ENCODE results near the gene OVOL1. TPM values are rescaled to one million over a fixed set of nuclear protein-coding genes. Genes with fewer than 3 reads are reported as not detected.

OVOL1 gene
- total RNA-seq, 2 experiments from 2014 or later: 0.14 to 0.17 TPM

DNA sequence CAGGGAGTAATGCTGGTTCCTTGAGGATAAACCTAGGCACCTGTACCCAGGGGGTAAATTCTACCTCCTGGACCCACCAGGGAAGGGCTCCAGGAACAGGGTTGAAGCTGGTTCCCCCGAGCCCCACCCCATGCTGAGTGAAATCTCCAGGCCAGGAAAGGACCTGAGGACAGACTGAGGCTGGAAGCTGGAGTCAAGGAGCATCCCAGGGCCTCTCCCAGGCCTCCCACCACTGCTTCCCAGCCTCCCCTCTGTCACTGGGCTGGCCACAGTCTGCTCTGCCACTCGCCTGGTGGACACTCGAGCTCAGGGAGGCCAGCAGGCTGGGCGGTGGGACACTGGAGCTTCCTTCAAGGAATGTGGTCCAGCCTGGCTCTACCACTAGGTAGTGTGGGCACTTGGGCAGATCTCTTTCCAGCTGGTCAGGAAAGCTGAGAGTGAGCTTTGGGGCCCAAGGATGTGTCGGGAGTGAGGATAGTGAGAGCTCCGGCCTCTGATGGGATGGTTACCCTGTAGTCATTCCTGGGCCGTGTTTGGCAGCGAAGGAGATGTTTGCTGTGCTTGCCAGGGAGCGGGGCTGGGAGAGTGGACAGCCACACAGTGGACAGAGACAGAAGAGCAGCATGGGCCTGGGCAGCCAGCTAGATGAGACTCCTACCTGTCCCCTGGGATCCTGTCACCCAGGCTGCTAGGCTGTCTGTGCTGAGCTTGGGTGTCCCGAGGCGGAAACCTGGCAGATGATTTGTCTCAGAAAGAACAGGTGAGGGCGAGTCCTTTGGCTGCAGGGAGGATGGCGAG lies 3.4 kb downstream of the OVOL1 start:
- DNase-seq (no peak), ATAC-seq (ENCODE audit: low read depth) (no peak)
- Mint-ChIP-seq H3K9me3 (no peaks in the 10 kb centered on the region), H3K27ac (peak overlapping the region; percentile 68), H3K36me3 (peaks cover 1% of the 10 kb centered on the region), H3K4me3 (no peak overlapping the region), H3K27me3 (peaks cover 37% of the 10 kb centered on the region), H3K4me1 (peaks cover 21% of the 10 kb centered on the region)
- POLR2A ChIA-PET: interaction anchor here (0.8 to 3.2 kb wide), 2 partner anchors 10 to 14 kb away, joined by 3 to 15 read pairs; partner anchors contain the start of gene AP5B1

DNA sequence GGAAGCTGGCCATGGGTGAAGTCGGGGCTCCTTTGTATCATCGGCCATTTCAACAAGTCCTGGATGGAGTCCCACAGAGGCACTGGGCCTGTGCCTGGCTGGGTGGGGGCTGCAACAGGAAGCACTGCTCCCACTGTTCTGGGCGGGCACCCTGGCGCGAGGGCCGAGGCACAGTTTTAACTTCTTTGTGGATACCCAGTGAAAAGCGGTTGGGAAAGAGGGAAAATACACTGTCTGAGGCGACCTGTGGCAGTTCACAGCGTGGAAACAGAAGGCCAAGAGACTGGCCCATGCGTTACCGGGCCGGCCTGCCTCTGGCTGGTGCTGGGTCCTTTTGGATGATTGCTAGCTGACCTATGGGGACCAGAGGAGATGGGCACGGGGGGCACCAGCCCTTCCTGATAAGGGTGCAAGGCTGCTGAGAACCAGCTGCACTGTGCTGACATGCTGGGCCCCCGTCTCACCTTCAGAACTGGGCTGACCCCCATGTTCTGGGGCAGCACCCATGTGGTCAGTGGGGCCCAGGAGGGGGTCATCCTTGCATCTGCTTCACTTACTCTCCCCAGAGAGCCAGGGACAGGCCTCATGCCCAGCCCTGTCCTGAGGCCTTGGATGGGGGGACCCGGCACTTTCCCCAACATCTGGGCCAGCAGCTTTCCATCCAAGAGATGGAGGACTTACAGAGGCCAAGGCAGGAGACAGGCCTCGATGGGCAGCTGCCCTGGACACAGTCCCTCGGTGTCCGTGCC lies 4.2 kb downstream of the OVOL1 start:
- ATAC-seq (ENCODE audit: low read depth) (no peak), DNase-seq (no peak)
- H3K27ac Mint-ChIP-seq: peak overlapping the region; percentile 68
- peaks cover 21% of the 10 kb centered on the region for H3K4me1 Mint-ChIP-seq
- POLR2A ChIA-PET: interaction anchor here (0.8 to 3.2 kb wide), 5 partner anchors 11 to 99 kb away, joined by 3 to 15 read pairs (median 4); partner anchors contain the start of genes AP5B1 and CCDC85B
- H3K4me3 Mint-ChIP-seq: no peak overlapping the region
- H3K36me3 Mint-ChIP-seq: peaks cover 1% of the 10 kb centered on the region
- H3K27me3 Mint-ChIP-seq: peaks cover 30% of the 10 kb centered on the region
- H3K9me3 Mint-ChIP-seq: no peaks in the 10 kb centered on the region

DNA sequence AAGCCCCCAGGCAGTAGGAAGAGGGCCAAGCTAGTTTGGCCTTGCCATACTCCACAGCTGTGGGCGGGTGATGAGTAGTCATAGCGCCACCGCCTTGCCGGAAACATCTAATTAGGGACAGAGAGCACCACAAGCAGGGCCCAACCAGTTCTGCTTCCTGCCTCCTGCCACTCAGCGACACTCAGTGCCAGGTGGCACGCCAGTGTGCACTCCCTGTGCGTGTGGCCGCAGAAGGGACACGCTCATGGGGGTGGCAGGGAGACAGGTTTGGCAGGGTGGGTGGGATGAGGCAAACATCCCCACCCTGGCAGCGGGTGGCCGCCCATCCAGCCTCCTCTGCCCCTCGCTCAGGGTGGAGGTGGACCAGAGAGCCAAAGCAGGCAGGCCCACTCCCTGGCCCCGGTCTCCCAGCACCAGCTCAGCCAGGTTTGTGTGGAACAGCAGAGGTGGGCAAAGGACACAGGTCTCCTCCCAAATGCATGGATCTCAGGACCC lies 4.9 kb downstream of the OVOL1 start:
- ATAC-seq (ENCODE audit: low read depth) (peak; percentile 95), DNase-seq (peak; percentile 61)
- peaks cover 28% of the 10 kb centered on the region for H3K27me3 Mint-ChIP-seq
- no peaks in the 10 kb centered on the region for H3K9me3 Mint-ChIP-seq
- H3K4me1 Mint-ChIP-seq: peaks cover 24% of the 10 kb centered on the region
- peak overlapping the region; percentile 30 for H3K4me3 Mint-ChIP-seq
- peak overlapping the region; percentile 78 for H3K27ac Mint-ChIP-seq
- H3K36me3 Mint-ChIP-seq: peaks cover 1% of the 10 kb centered on the region
- POLR2A ChIA-PET: interaction anchor here (0.9 to 3.2 kb wide), 5 partner anchors 10 to 98 kb away, joined by 3 to 15 read pairs (median 4); partner anchors contain the start of genes AP5B1 and CCDC85B

DNA sequence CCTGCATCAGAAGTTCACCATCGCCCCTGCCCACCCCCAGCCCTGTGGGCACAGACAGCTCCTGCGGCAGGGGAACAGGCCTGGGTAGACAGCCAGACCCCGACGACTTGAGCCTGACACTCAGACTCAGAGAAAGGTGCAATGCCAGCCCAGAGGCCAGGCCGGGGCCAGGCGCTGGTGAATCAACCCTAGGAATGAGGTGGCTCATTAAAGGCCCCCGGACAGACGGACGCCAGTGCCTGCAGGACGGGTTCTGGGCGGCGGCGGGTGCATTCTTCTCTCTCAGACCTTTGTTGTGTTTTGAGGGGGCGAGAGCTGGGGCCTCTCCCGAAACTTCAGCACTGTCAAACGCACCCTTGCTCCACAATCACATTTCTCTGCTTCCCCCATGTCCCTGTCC lies 5.6 kb downstream of the OVOL1 start:
- peaks cover 24% of the 10 kb centered on the region for H3K27me3 Mint-ChIP-seq
- H3K4me3 Mint-ChIP-seq: no peak overlapping the region
- peaks cover 1% of the 10 kb centered on the region for H3K36me3 Mint-ChIP-seq
- H3K27ac Mint-ChIP-seq: peak overlapping the region; percentile 78
- no peaks in the 10 kb centered on the region for H3K9me3 Mint-ChIP-seq
- POLR2A ChIA-PET: interaction anchor here (1.0 to 3.2 kb wide), 3 partner anchors 12 to 98 kb away, joined by 4 to 15 read pairs (median 7); partner anchors contain the start of genes AP5B1 and CCDC85B
- DNase-seq (no peak), ATAC-seq (ENCODE audit: low read depth) (no peak)
- H3K4me1 Mint-ChIP-seq: peaks cover 22% of the 10 kb centered on the region

DNA sequence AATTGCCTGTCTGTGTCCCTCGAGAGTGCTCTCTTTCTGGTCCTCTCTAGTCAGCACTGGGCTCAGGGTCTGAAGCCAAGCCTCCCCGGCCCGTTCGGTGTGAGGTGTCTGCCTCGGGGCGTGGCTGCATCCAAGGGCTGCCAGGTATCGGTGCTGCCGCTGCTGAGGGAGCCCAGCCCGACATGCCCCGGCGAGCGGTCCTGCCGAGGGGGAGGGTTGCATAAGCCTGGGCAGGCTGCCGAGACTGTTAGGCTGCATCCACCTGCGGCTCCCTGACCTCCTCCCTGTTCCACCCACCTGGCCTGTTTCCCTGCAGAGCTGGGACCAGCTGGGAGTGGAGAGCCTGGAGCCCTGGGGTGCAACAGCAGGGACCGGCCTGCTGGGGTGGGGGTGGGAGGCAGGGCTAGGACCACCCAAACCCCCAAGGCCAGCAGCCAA lies 6.3 kb downstream of the OVOL1 start:
- POLR2A ChIA-PET: no interaction called here

DNA sequence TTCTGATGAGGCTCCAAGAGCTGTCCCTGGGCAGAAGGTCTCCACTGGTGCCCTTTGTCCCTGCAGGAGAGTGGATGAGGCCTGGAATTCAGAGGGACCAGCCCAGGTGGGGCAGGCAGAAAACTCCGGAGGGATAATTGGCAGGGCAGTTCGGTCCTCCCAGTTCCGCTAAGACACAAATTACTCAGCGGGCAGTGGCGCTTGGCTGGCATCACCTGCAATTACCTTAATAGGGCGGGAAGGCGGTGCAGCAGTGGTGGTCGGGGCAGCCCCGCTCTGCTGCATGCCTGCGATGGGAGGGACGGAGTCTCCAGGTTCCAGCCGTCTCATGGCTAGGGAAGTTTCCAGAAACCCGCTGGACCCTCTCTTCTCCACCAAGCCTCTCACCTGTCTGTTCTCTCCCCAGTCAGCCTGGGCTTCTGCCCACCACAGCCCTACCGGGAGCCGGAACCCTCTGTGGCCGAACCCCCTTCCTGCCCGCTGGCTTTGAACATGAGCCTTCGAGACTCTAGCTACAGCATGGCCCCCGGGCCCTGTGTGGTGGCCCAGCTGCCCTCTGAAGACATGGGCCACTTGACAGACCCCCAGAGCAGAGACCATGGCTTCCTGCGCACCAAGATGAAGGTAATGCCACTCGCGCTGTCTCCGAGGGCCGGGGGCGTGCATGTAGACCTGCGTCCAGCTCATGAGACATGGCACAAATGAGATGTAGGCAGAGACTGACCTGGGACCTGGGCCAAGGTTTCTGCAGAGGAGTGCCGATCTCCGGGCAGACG lies 7.0 kb downstream of the OVOL1 start:
- ATAC-seq (ENCODE audit: low read depth): no peak
- POLR2A ChIA-PET: no interaction called here
- H3K27ac Mint-ChIP-seq: no peak overlapping the region

More for the DNA sequence above, 6.3 kb downstream of the OVOL1 start:
- Mint-ChIP-seq H3K9me3 (no peaks in the 10 kb centered on the region), H3K36me3 (no peaks in the 10 kb centered on the region), H3K27ac (no peak overlapping the region), H3K27me3 (peaks cover 21% of the 10 kb centered on the region), H3K4me3 (no peak overlapping the region), H3K4me1 (peaks cover 19% of the 10 kb centered on the region)
- ATAC-seq (ENCODE audit: low read depth) (no peak), DNase-seq (no peak)

DNA sequence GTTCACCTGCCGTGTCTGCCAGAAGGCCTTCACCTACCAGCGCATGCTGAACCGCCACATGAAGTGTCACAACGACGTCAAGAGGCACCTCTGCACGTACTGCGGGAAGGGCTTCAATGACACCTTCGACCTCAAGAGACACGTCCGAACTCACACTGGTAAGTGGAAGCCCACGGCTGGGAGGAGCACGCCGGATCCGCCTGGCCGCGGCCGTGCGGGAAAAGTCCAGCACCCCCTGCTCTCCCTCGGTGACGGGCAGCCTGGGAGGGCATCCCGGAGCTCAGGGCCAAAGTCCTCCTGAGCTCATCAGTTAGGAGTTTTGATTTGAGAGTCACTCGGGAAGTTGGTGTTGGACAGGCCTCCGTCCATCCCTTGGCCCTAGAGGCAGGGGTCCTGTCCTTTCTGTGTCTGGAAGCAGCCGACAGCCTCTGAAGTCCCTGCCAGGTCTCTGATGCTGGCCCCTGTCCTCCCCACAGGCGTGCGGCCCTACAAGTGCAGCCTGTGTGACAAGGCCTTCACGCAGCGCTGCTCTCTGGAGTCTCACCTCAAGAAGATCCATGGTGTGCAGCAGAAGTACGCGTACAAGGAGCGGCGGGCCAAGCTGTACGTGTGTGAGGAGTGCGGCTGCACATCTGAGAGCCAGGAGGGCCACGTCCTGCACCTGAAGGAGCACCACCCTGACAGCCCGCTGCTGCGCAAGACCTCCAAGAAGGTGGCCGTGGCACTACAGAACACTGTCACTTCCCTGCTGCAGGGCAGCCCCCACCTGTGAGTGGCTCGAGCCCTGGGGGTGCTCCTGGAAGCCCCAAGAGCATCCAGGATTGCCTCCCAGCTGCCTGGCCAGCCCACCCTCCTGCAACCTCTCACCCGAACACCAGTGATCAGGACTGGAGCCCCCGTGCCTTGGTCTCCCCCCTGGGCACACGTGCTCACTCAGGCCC lies 8.0 kb downstream of the OVOL1 start:
- Mint-ChIP-seq H3K27me3 (peaks cover 12% of the 10 kb centered on the region), H3K36me3 (no peaks in the 10 kb centered on the region), H3K4me3 (no peak overlapping the region), H3K9me3 (no peaks in the 10 kb centered on the region), H3K27ac (peak overlapping the region; percentile 34), H3K4me1 (peaks cover 26% of the 10 kb centered on the region)
- no peak for DNase-seq
- POLR2A ChIA-PET: no interaction called here
- ATAC-seq (ENCODE audit: low read depth): no peak

More for the DNA sequence above, 7.0 kb downstream of the OVOL1 start:
- peaks cover 16% of the 10 kb centered on the region for H3K27me3 Mint-ChIP-seq
- H3K9me3 Mint-ChIP-seq: no peaks in the 10 kb centered on the region
- H3K4me1 Mint-ChIP-seq: peaks cover 22% of the 10 kb centered on the region
- H3K4me3 Mint-ChIP-seq: no peak overlapping the region
- H3K36me3 Mint-ChIP-seq: no peaks in the 10 kb centered on the region
- no peak for DNase-seq

DNA sequence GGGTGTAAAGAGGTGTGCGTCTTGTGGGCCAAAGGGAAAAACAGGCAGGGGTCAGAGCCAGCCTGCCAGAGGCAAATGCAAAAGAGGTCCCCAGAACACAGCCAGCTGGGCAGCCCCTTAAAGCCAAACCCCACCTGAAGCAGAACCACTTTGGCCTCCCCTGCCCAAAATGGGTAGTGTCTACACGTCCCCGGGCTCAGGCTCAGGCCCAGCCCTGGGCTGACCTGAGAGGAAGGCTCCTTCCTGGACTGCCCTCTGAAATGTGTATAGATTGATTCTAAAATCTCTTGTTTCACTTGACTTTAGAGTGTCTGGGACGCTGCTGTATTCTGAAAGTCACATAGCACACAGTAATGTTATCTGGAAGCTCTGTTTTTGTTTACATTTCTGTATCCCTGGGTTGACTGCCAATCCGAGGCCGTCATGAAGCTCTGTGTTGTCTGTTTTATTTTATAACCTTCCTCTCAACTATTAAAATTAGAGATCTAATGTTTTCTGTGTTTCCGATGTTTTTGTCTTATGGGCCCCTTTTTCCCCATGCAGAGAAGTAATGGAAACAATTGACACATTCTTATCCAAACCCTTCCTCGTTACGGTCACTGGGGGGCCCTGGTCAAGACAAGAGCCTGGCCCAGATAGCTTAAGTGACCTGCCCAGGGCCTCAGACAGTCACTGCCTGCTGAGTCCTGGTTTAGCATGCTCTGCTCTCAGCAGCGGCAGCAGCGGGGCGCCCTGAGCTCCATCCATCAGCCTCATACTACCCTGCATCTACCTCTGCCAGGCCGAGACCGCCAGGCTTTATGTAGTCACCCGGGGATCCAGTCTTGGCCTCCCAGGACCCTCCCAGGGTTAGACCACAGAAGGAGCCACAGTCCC lies 10.1 kb downstream of the OVOL1 start:
- Mint-ChIP-seq H3K27me3 (peaks cover 10% of the 10 kb centered on the region), H3K4me1 (peaks cover 19% of the 10 kb centered on the region), H3K27ac (peak overlapping the region; percentile 43), H3K36me3 (no peaks in the 10 kb centered on the region), H3K4me3 (no peak overlapping the region), H3K9me3 (no peaks in the 10 kb centered on the region)
- no peak for DNase-seq
- POLR2A ChIA-PET: interaction anchor here (1.0 kb wide), 1 partner anchor 10 kb away, joined by 3 read pairs; no protein-coding TSS in a partner anchor
- no peak for ATAC-seq (ENCODE audit: low read depth)

DNA sequence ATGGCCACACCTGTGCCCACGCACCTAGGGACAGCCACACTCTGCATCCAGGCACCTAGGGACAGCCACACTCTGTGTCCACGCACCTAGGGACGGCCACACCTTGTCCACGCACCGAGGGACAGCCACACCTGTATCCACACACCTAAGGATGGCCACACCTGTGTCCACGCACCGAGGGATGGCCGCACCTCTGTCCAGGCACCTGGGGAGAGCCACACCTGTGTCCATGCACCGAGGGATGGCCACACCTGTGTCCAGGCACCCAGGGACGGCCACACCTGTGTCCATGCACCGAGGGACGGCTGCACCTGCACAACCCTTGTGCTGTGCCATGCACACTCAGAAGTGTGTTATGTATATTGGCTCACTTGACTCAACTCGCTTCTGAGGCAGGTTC lies 10.8 kb downstream of the OVOL1 start:
- H3K36me3 Mint-ChIP-seq: no peaks in the 10 kb centered on the region
- peaks cover 18% of the 10 kb centered on the region for H3K4me1 Mint-ChIP-seq
- H3K9me3 Mint-ChIP-seq: no peaks in the 10 kb centered on the region
- peaks cover 10% of the 10 kb centered on the region for H3K27me3 Mint-ChIP-seq
- ATAC-seq (ENCODE audit: low read depth) (no peak), DNase-seq (no peak)
- H3K27ac Mint-ChIP-seq: no peak overlapping the region
- H3K4me3 Mint-ChIP-seq: no peak overlapping the region
- POLR2A ChIA-PET: interaction anchor here (0.7 to 1.0 kb wide), 2 partner anchors 9 to 18 kb away, joined by 3 to 4 read pairs; no protein-coding TSS in a partner anchor

DNA sequence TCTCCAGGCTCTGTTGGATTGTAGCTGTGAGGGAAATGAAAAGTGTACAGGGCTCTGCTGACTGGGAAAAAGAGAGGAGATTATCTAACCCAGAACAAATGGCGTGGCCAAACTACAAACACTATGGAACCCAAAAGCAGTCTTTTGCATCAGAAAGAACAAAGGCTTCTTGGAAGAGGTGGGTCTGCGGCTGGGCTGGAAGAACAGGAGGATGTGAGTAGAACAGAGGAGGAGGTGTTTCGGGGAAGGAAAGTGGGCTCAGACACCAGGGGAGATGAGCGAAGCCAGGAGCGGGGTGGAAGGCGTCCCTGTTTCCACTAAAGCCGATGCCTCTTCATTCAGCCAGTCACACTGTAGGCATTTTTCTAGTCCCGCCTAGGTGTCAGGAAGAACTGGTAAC lies 12.0 kb downstream of the OVOL1 start:
- H3K4me1 Mint-ChIP-seq: peaks cover 20% of the 10 kb centered on the region
- POLR2A ChIA-PET: interaction anchor here (0.6 to 1.1 kb wide), 2 partner anchors 9 to 44 kb away, joined by 3 to 4 read pairs; no protein-coding TSS in a partner anchor
- peak; percentile 38 for ATAC-seq (ENCODE audit: low read depth)
- H3K27ac Mint-ChIP-seq: peak overlapping the region; percentile 8
- no peaks in the 10 kb centered on the region for H3K9me3 Mint-ChIP-seq
- no peaks in the 10 kb centered on the region for H3K36me3 Mint-ChIP-seq
- no peak for DNase-seq
- peak overlapping the region; percentile 50 for H3K4me3 Mint-ChIP-seq
- peaks cover 21% of the 10 kb centered on the region for H3K27me3 Mint-ChIP-seq
